GM21619 (cell line): ENCODE results near the gene RGMA.
"Not testable (repeated sequence)": the region's sequence is repeated elsewhere in the genome, so short reads cannot be mapped to it uniquely, and the experiment has no call there.

ENCODE experiments used
- ATAC-seq: cut with Tn5 transposase; IDR thresholded peaks from one replicate; pipeline ENCODE4 v1.9.1; 2021; ENCODE audit not compliant: unreplicated experiment

The RGMA gene

GRCh38 chr15:93068581-93069199 is 20.3 kb downstream of the RGMA start:
- no peak for ATAC-seq

- ATAC-seq, result no peak
These were observed 21.3 kb downstream of the RGMA start for GRCh38 chr15:93067649-93068085.

- no peak for ATAC-seq
These were observed 22.0 kb downstream of the RGMA start for GRCh38 chr15:93066834-93067648.

GRCh38 chr15:93066224-93066681 is 22.8 kb downstream of the RGMA start:
- ATAC-seq, result no peak

GRCh38 chr15:93065641-93066045 is 23.4 kb downstream of the RGMA start:
- no peak for ATAC-seq

GRCh38 chr15:93063796-93064690 is 25.0 kb downstream of the RGMA start:
- no peak for ATAC-seq

GRCh38 chr15:93063262-93063671 is 25.7 kb downstream of the RGMA start:
- ATAC-seq, result no peak

- not testable (repeated sequence) for ATAC-seq
These were observed 26.3 kb downstream of the RGMA start for GRCh38 chr15:93062628-93063261.

- ATAC-seq, result no peak
These were observed 28.4 kb downstream of the RGMA start for GRCh38 chr15:93060336-93061248.

- no peak for ATAC-seq
These were observed 29.6 kb downstream of the RGMA start for GRCh38 chr15:93059442-93059841.

- no peak for ATAC-seq
These were observed 30.0 kb downstream of the RGMA start for GRCh38 chr15:93058904-93059427.

GRCh38 chr15:93058128-93058527 is 30.9 kb downstream of the RGMA start:
- ATAC-seq, result no peak

GRCh38 chr15:93057618-93058017 is 31.4 kb downstream of the RGMA start:
- ATAC-seq, result no peak

GRCh38 chr15:93056836-93057235 is 32.2 kb downstream of the RGMA start:
- ATAC-seq, result no peak

- ATAC-seq, result no peak
These were observed 33.8 kb downstream of the RGMA start for GRCh38 chr15:93055211-93055610.

GRCh38 chr15:93052090-93052879 is 36.7 kb downstream of the RGMA start:
- ATAC-seq, result no peak

GRCh38 chr15:93051236-93052089 is 37.5 kb downstream of the RGMA start:
- ATAC-seq, result no peak

GRCh38 chr15:93050648-93051047 is 38.4 kb downstream of the RGMA start:
- no peak for ATAC-seq
